Fibroblast of upper back skin (primary cell): ENCODE measurements around the gene AXL.
"Not testable (repeated sequence)": the region's sequence is repeated elsewhere in the genome, so short reads cannot be mapped to it uniquely, and the experiment has no call there.

ENCODE experiments used
- DNase-seq: peaks from one replicate; pipeline ENCODE4 v3.0.0-alpha.2; 2013

The AXL gene

GRCh38 chr19:41218615-41219507 is at the start of gene AXL:
AXL (plus strand) TSS chr19:41219223; CDS start chr19:41219393, 170 bp downstream.
- DNase-seq = peak; percentile 74

- no peak for DNase-seq
Measured at GRCh38 chr19:41172297-41173164, 46.5 kb upstream of the AXL start.

GRCh38 chr19:41174297-41174928 is 44.6 kb upstream of the AXL start:
- DNase-seq = no peak

DNA sequence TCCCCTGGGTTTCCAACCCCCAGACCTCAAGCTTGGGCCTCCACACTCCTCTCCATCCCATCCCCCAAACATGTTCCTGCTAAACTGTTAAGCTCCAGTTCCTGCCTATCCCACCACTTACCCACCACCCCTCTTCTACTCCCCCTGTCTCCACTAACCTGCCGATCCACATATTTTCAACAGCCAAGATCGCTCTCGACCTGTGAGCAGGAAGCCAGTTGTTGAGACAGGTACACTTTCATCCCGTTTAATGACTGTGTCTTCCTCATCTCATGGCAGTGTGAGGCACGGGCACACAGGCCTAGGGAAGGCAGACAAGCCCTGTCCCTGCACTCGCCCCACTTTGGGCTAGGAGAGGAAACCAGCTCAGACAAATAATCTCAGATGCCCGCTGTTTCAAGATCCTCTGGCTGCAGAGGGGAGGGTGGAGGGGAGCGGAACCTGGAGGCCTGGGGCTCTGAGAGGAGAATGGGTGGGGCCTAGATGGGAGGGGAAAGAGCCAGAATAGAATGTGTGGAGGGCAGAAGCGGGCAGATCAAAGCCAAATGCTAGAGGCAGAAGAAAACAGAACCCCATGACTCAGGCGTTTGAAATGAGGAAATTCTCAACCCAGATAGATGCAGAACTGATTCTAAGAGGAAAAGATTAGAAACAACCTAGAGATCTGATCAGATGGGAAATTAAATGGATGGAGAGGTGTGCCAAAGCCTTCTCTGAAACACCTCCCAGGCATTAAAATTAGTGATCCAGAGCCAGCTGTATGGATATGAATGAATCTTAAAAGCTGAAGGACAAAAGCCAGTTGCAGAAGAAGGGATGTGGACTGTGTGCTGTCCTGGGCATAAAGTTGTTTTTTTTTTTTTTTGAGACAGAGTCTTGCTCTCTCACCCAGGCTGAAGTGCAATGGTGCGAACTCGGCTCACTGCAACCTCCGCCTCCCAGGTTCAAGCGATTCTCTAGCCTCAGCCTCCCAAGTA is 42.9 kb upstream of the AXL start:
- DNase-seq = peak; percentile 78

- not testable (repeated sequence) for DNase-seq
Measured at GRCh38 chr19:41180173-41180572, 38.9 kb upstream of the AXL start.

DNA sequence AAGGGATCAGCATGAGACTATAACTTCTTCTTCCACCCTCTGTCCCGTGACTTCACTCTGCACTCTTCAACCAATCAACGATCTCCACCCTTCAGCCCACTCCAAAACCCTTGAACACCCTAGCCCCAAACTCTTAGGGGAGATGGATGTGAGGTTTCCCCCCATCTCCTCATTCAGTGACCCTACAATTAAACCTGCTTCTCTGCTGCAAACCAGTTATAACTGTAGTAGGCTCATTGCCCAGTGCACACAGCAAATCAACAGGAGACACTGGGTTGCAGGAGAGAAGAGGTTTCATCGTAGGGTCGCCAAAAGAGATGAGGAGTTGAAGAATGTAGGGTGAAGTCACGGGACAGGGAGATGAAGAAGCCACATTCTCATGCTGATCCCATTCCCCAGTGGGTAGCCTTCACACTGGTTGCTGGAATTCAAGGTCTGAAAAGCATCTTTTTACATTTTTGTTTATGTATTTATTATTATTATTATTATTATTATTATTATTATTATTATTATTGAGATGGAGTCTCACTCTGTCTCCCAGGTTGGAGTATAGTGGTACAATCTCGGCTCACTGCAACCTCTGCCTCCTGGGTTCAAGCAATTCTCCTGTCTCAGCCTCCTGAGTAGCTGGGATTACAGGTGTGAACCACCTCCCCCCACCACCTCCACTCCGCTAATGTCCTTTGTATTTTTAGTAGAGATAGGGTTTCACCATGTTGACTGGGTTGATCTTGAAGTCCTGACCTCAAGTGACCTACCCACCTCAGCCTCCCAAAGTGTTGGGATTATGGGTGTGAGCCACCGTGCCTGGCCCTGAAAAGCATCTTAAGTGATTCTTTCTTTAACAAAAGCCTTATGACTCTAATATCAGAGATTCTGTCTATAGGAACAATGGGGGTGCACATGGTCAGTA is 31.8 kb upstream of the AXL start:
- no peak for DNase-seq

DNA sequence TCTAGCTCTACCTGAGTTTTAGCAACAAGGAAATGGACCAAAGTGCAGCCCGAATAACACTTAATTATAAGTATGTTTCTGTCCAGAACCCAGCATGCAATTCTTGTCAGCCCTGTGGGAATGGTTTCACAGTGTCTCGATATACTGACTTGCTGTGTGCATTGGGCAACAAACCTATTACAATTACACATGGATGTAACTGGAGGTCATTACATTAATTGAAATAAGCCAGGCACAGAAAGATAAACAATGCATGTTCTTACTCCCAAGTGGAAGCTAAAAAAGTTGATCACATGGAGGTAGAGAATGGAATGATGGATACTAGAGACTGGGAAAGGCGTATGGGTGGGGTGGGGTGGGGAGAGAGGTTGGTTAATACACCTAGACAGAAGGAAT is 31.1 kb upstream of the AXL start:
- DNase-seq = no peak

- DNase-seq = no peak
Measured at GRCh38 chr19:41189425-41190065, 29.5 kb upstream of the AXL start.

- no peak for DNase-seq
Measured at GRCh38 chr19:41192574-41193429, 26.2 kb upstream of the AXL start, which contains the start of gene CYP2S1. CYP2S1 (plus strand) TSS chr19:41193219; CDS start chr19:41193265, 46 bp downstream.

- DNase-seq = no peak
Measured at GRCh38 chr19:41193430-41194156, 25.4 kb upstream of the AXL start.

GRCh38 chr19:41194157-41194552 is 24.9 kb upstream of the AXL start:
- DNase-seq = no peak

DNA sequence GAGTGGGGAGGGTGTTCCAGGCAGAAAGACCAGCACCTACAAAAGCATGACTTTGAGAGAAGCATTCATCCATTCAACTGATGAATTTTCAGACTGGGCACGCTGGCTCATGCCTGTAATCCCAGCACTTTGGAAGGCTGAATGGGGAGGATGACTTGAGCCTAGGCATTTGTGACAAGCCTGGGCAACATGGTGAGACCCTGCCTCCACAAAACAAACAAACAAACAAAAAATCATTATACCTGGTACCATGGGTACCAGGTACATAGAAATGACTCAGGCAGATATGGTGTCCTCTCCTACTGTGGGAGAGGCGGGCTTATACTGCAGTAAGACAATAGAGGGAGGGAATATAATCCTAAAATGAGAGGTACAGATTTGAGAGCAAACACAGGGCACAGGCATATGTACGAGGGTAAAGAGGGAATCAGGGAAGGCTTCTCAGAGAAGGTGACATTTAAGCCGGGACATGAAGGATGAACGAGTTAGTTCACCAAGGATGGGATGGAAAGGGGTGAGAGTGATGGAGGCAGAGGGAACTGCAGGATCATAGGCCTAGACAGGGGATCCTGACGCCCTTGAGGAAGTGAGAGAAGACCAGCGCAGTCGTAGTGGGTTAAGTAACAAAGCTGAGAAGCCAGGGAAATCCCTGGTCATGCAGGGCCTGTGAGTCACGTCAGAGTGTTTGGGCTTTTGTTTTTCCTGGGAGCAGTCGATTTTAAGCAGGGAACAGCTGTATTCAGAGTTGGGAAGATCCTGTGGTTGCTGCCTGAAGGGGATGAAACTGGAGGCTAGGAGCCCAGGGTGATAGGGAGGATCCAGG is 23.1 kb upstream of the AXL start:
- DNase-seq = no peak

DNA sequence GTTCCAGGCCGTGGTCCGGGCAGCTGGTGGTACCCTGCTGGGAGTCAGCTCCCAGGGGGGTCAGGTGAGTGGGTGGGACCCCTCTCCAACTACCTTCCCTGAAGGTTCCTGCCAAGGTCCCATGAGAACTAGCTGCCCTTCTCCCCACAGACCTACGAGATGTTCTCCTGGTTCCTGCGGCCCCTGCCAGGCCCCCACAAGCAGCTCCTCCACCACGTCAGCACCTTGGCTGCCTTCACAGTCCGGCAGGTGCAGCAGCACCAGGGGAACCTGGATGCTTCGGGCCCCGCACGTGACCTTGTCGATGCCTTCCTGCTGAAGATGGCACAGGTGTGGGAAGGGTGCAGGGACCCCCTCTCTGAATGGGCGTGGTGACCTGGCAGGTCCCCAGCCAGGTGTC is 20.5 kb upstream of the AXL start:
- no peak for DNase-seq

DNA sequence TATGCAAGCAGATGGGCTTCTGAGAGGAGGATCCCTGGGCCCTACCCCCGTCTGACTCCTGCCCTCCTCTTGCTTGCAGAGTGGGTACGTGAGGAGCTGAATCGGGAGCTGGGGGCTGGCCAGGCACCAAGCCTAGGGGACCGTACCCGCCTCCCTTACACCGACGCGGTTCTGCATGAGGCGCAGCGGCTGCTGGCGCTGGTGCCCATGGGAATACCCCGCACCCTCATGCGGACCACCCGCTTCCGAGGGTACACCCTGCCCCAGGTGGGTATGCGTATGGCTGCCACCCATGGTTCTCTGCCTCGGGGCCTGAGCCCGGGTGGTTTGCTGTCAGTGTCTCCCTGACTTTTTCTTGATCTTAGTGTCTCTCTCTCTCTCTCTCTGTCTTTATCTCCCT is 15.7 kb upstream of the AXL start:
- DNase-seq = no peak

GRCh38 chr19:41204338-41204737 is 14.7 kb upstream of the AXL start:
- DNase-seq = peak; percentile 86

GRCh38 chr19:41205995-41206394 is 13.0 kb upstream of the AXL start:
- no peak for DNase-seq

- no peak for DNase-seq
Measured at GRCh38 chr19:41206456-41206855, 12.6 kb upstream of the AXL start.
